Measurements from ENCODE around the gene FAM131B.

FAM131B gene

DNA sequence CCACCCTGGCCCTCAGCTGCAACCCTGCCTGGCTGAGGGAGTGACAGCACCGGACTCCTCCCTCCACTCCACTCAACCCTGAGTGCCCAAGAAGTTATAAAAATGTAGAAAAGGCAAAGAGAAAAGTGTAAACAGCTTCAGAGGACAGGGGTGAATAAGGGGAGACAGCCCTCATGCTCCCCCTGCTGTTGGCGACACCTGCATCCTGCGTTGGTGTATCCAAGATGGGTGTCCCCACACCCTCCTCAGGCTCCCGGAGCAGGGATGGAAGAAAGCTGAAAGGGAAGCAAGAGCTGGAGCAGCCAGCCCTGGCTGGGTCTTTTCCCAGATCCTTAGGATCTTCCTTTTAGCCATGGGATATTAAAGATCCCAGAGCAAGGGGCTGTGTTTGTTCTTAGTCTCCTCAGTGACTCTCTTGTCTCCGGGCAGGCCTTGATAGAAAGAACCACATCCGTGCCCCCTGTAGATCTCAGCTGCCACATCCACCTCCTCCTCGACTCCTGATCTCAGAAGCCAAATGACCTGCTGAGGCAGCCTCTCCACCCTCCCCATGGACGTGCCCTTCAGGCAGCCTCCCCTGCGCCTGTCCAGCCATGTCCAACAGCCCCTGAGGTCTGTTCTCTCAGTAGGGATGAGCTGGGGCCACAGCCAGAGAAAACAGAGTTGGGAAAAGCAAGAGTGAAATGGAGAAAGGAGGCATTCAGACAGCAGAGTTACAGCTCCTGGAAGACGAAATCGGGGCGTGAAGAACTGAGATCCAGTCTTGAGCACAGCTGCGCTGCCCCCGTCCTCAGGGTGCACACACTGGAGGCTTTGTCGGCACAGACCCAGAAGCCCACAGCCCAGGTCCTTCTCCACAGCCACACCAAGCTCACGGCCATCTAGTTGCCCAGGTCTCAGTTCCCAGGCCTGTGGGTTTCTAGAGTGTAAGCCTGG lies 6.8 kb downstream of the FAM131B start:
- TF ChIP-seq YY1 (IDR thresholded peaks at IDR 0.05; ENCODE audit: low read depth) (no peak), CREB1 (IDR thresholded peaks at IDR 0.05; ENCODE audit: low read depth) (no peak), CEBPB (IDR thresholded peaks at IDR 0.05) (no peak), EP300 (IDR thresholded peaks at IDR 0.05; ENCODE audit: borderline replicate concordance) (no peak)

DNA sequence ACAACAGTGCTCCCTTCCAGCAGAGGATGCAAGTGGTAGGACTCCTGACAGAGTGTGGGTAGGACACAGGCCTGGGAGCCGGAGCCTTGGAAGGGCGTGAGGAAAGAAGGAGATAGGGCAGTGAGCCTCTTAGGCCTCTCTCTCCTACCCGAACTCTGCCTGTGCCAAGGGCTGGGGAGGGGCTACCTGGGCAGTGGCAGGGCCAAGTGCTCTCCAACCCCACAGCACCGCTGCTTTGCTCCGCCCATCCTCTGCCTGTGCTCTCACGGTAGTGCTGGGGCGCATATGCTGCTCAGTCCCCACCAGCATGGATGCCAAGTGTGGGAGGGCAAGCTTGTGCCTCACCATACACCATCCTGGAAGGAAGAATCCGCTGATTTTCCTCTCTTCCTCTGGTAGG lies 7.5 kb downstream of the FAM131B start:
- no peak for TF ChIP-seq ZBTB7A (IDR thresholded peaks at IDR 0.05; ENCODE audit: low read depth)
- no peak for TF ChIP-seq USF1 (IDR thresholded peaks at IDR 0.05)
- TF ChIP-seq TAF1 (IDR thresholded peaks at IDR 0.05; ENCODE audit: low read depth), result no peak
- TF ChIP-seq YY1 (IDR thresholded peaks at IDR 0.05; ENCODE audit: low read depth), result no peak
- TF ChIP-seq NFIC (IDR thresholded peaks at IDR 0.05), result no peak
- no peak for TF ChIP-seq FOXM1 (IDR thresholded peaks at IDR 0.05; ENCODE audit: borderline replicate concordance, low read depth)
- no peak for TF ChIP-seq CEBPB (IDR thresholded peaks at IDR 0.05)
- TF ChIP-seq RAD21 (IDR thresholded peaks at IDR 0.05; ENCODE audit: low read depth), result no peak
- TF ChIP-seq CREB1 (IDR thresholded peaks at IDR 0.05; ENCODE audit: low read depth), result no peak
- no peak for TF ChIP-seq EGR1 (IDR thresholded peaks at IDR 0.05)
- no peak for TF ChIP-seq TEAD4 (IDR thresholded peaks at IDR 0.05)
- no peak for TF ChIP-seq REST (IDR thresholded peaks at IDR 0.05; ENCODE audit: low read depth)
- TF ChIP-seq TCF12 (IDR thresholded peaks at IDR 0.05; ENCODE audit: low read depth), result no peak
- no peak for TF ChIP-seq MAX (IDR thresholded peaks at IDR 0.05)
- TF ChIP-seq EP300 (IDR thresholded peaks at IDR 0.05; ENCODE audit: borderline replicate concordance), result no peak

- no peak for TF ChIP-seq CEBPB (IDR thresholded peaks at IDR 0.05)
- no peak for TF ChIP-seq EP300 (IDR thresholded peaks at IDR 0.05; ENCODE audit: borderline replicate concordance)
- no peak for TF ChIP-seq FOXM1 (IDR thresholded peaks at IDR 0.05; ENCODE audit: borderline replicate concordance, low read depth)
- TF ChIP-seq NFIC (IDR thresholded peaks at IDR 0.05), result no peak
- no peak for TF ChIP-seq TCF12 (IDR thresholded peaks at IDR 0.05; ENCODE audit: low read depth)
- no peak for TF ChIP-seq YY1 (IDR thresholded peaks at IDR 0.05; ENCODE audit: low read depth)
- TF ChIP-seq USF1 (IDR thresholded peaks at IDR 0.05), result no peak
- no peak for TF ChIP-seq MAX (IDR thresholded peaks at IDR 0.05)
- TF ChIP-seq TAF1 (IDR thresholded peaks at IDR 0.05; ENCODE audit: low read depth), result no peak
- no peak for TF ChIP-seq ZBTB7A (IDR thresholded peaks at IDR 0.05; ENCODE audit: low read depth)
- no peak for TF ChIP-seq CREB1 (IDR thresholded peaks at IDR 0.05; ENCODE audit: low read depth)
- TF ChIP-seq REST (IDR thresholded peaks at IDR 0.05; ENCODE audit: low read depth), result no peak
- no peak for TF ChIP-seq EGR1 (IDR thresholded peaks at IDR 0.05)
- no peak for TF ChIP-seq TEAD4 (IDR thresholded peaks at IDR 0.05)
- TF ChIP-seq RAD21 (IDR thresholded peaks at IDR 0.05; ENCODE audit: low read depth), result no peak
These were observed 8.1 kb downstream of the FAM131B start for GRCh38 chr7:143354376-143354775.

GRCh38 chr7:143352531-143353002 lies 9.9 kb downstream of the FAM131B start:
- TF ChIP-seq CREB1 (IDR thresholded peaks at IDR 0.05; ENCODE audit: low read depth) (no peak), TEAD4 (IDR thresholded peaks at IDR 0.05) (no peak), TAF1 (IDR thresholded peaks at IDR 0.05; ENCODE audit: low read depth) (no peak), TCF12 (IDR thresholded peaks at IDR 0.05; ENCODE audit: low read depth) (no peak), ZBTB7A (IDR thresholded peaks at IDR 0.05; ENCODE audit: low read depth) (no peak), NFIC (IDR thresholded peaks at IDR 0.05) (no peak), RAD21 (IDR thresholded peaks at IDR 0.05; ENCODE audit: low read depth) (no peak), EGR1 (IDR thresholded peaks at IDR 0.05) (no peak), MAX (IDR thresholded peaks at IDR 0.05) (no peak), FOXM1 (IDR thresholded peaks at IDR 0.05; ENCODE audit: borderline replicate concordance, low read depth) (no peak), YY1 (IDR thresholded peaks at IDR 0.05; ENCODE audit: low read depth) (no peak), CEBPB (IDR thresholded peaks at IDR 0.05) (no peak), EP300 (IDR thresholded peaks at IDR 0.05; ENCODE audit: borderline replicate concordance) (no peak), REST (IDR thresholded peaks at IDR 0.05; ENCODE audit: low read depth) (no peak), USF1 (IDR thresholded peaks at IDR 0.05) (no peak)
